DMS 273 (cell line): ENCODE measurements around the gene BSPRY.
A peak's percentile ranks its signal among the peaks of the same experiment; 100 is the strongest.
"Not testable (repeated sequence)": the region's sequence is repeated elsewhere in the genome, so short reads cannot be mapped to it uniquely, and the experiment has no call there.

Experiments
- DNase-seq: peaks from one replicate; lab custom pipeline; 2025; ENCODE audit not compliant: unreplicated experiment; lab: John Stamatoyannopoulos, UW

BSPRY gene

DNA sequence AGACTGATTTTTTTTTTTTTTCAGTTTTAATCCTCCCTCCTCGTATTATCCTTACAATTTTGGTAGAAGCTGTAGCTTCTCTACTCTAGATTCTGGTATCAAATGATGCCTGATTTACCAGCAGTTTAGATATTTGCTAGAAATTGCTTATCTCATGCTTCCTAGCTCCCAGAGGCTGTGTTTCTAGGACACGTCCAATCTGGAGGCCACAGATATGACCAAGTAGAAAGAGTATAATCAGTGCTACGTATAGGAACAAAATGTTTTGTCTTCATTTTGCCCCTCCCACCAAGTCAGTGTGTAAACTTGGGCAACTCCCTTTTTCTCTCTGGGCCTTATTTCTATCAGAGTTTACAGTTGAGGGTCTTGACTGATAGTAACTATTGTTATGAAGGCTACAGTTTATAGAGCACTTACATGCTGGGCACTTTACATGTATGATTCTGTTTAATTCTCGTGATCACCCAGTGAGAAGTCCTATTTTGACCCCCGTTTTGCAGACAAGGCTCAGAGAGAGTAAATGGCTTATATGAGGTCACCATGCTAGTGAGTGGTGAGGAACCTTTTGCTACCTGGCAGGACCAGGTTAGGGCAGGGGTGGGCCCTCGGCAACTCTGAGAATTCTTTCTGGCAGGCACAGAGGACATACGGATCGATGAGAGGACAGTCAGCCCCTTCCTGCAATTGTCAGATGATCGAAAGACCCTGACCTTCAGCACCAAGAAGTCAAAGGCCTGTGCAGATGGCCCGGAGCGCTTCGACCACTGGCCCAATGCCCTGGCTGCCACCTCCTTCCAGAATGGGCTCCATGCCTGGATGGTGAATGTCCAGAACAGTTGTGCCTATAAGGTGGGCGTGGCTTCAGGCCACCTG lies 19.9 kb downstream of the BSPRY start:
- no peak for DNase-seq

DNA sequence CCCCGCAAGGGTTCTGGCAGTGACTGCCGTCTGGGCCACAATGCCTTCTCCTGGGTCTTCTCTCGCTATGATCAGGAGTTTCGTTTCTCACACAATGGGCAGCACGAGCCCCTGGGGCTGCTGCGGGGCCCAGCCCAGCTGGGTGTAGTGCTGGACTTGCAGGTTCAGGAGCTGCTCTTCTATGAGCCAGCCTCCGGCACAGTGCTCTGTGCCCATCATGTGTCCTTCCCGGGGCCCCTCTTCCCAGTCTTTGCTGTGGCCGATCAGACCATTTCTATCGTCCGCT lies 20.5 kb downstream of the BSPRY start:
- no peak for DNase-seq

DNA sequence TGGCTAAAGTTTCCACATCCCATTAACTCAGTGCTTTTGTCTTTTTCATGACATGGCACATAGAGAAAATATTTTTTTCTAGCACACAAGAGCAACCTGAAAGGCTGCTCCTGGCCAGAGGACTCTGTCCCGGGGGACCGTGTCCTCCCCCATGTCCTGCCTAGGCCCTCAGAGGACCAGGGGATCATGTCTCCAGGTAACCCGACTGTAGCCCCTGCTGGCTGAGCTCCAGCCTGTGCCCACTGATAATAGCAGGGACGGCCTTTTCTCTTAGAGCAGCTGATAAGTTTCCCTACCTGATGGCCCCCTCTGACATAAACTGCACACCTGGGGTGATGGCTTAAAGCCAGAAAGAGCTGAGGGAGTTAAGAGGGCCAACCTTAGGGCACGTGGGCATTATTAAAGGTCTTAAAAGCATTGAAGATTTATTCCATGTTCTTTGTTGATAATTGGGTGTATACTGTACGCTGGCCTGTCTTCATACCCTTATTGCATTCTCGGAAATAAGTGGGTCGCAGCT lies 21.5 kb downstream of the BSPRY start:
- no peak for DNase-seq

GRCh38 chr9:113372059-113372458 lies 22.7 kb downstream of the BSPRY start:
- DNase-seq, result peak; percentile 26

DNA sequence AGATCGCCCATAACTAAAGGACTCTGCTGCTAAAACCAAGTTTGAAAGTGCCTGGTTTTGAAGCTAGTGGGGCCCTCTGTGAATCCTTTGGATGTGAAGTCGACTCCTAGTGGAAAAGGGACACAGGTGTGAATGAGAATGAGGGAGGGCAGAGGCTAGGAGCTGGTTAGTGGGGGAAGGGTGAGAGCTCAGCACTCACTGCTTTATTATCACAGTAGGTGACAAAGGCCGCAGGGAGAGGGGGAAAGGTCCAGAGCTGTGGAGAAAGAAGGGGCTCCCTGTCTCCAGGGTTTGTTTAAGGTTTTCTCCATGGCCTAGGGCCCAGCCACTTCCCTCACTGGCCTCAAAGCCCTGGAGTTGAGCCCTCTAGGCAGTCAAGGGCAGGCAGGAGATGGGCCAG lies 23.9 kb downstream of the BSPRY start:
- DNase-seq, result no peak

DNA sequence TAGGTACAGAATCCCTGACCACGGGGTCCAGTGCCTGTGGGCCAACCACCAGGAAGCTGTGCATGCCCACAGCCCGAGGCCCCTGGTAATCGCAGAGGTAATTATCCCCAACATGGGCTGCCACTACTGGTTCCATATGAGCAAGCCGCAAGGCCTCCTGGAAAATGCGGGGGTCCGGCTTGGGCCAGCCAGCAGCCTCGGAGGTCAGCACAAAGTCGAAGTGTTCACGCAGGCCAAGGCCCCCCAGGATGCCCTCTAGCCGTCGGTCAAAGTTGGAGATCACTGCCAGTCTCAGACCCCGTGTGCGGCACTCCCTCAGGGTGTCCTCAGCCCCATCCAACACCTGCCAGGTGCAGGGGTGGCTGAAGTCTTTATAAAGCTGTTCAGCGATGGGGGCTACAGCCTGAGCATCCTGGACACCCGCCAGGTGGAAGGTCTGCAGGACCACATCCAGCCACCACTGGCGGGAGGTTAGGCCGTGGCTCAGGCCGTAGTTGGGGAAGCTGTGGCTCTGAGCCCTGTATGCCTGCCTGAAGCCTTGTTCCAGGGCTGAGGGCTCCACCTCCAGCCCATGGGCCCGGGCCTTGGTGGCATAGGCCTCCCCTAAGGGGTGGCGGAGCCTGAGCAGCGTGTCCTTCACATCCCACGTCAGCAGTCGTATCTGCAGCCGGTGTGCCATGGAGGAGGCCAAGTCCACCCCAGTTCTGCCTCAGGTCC lies 24.5 kb downstream of the BSPRY start:
- no peak for DNase-seq

- no peak for DNase-seq
Observed at GRCh38 chr9:113375057-113376023, 26.0 kb downstream of the BSPRY start.

DNA sequence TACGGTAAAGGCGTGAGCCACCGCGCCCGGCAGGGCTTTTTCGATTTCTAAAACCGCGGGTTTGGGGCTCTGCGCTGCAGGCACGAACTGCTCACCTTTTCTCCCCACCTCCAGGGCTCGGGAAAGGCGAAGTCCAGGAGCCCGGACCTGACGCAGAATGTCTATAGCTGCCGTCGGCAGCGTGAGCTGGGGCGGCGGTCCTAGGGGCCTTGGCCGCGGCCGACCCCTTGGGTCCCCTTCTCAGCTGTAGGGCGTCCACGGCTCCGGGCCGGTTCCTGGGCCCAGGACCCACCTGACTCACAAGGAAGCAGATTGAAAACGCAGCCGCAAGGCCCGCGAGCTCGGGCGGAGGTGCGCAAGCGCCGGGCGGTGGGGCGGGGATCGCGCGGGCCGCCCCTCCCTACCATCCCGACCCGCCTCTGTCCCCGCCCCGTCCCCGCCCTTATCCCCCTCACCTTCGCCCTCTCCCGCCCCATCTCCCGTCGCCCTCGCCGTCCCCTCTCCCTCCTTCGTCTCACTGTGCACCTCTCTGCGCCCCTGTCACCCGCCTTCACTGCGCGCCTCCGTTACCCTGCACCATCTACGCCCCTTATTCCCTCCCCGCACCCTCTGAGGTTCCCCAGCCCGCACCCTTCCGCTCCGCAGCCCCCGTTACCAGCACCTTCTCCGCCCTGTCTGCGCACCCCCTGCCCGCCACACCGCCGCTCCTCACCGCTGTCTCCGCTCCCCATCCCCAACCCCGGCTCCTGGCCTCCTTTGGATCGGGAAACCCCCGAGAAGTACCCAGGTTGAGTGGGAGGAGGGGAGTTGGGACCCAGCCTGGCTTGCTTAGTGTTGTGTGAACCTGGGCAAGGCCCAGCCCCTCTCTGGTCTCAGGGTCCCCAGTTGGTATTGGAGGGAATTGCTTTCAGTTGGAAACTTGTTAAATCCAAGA lies 27.6 kb downstream of the BSPRY start, which contains the start of gene HDHD3:
HDHD3 (minus strand) TSS at position 353 of the 934 bp plus-strand sequence. CDS start 2,632 bp downstream, outside the sequence.
- peak; percentile 89 for DNase-seq

DNA sequence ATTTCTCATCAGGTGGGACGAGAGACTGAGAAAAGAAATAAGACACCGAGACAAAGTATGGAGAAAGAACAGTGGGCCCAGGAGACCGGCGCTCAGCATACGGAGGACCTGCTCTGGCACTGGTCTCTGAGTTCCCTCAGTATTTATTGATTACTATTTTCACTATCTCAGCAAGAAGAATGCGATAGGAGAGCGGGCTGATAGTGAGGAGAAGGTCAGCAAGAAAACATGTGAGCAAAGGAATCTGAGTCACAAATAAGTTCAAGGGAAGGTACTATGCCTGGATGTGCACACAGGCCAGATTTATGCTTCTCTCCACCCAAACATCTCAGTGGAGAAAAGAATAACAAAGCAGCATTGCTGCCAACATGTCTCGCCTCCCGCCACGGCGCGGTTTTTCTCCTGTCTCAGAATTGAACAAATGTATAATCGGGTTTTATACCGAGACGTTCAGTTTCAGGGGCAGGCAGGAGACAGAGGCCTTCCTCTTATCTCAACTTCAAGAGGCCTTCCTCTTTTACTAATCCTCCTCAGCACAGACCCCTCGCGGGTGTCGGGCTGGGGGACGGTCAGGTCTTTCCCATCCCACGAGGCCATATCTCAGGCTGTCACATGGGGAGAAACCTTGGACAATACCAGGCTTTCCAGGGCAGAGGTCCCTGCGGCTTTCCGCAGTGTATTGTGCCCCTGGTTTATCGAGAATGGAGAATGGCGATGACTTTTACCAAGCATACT lies 29.9 kb downstream of the BSPRY start:
- DNase-seq, result not testable (repeated sequence)

- DNase-seq, result not testable (repeated sequence)
Observed at GRCh38 chr9:113379829-113380210, 30.5 kb downstream of the BSPRY start.

- DNase-seq, result no peak
Observed at GRCh38 chr9:113380869-113381378, 31.6 kb downstream of the BSPRY start.

DNA sequence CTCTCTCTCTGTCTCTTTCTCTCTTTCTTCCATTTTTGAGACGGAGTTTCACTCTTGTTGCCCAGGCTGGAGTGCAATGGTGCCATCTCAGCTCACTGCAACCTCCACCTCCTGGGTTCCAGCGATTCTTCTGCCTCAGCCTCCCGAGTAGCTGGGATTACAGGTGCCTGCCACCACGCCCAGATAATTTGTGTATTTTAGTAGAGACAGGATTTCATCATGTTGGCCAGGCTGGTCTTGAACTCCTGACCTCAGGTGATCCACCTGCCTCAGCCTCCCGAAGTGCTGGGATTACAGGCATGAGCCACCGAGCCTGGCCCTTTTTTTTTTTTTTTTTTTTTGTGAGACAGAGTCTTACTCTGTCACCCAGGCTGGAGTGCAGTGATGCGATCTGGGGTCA lies 32.1 kb downstream of the BSPRY start:
- DNase-seq, result not testable (repeated sequence)

DNA sequence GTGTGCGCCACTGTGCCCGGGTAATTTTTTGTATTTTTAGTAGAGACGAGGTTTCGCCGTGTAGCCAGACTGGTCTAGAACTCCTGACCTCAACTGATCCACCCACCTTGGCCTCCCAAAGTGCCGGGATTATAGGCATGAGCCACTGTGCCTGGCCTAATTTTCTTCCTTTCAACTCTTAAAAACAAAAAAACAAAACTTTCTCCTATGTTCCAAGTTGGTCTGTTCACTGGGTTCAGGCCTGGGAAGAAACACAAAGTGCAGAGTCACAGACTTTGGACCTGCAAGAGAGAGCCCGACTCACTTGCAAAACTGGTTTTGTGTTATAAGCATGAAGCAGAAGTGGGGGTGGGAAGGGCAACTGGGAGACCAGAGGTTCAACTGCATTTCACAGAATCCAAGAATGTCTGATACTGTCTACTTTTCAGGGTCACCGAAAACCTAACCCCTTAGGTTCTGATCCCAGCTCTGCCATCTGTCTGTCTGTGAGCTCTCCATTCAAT lies 32.6 kb downstream of the BSPRY start:
- DNase-seq, result no peak

DNA sequence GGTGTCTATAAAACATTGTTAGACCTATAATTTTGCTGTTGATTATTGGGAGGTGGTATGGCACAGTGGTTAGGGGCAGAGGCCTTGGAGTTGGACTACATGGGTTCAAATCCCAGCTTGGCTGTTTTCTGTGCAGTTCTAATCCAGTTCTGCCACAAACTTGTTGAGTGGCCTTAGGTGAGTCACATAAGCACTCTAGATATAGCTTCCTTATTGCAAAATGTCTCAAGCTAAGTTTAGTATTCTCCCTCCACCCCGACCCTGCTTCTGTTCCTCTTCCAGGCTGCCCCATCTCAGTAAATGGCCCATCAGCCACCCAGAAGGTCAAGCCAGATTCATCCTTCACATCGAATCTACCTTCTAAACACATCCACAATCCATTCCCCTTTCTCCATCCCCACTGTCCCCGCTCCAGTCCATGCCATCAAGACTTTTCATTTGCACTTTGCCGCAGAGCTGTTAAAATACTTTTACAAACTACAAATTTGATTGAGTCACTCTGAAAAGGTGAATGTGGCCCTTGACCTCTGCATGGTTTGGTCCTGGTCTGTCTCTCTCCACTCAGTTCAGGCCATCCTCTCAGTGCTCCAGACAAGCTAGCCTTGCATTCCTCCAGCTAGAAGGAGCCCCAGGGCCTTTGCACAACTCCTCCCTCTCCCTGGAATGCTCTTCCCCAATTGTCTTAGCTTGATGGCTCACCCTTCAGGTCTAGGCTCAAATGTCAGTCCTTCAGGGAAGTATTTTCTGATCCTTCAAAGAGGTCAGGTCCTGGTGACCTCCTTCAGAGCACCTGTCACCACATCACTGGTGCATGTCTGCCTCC lies 37.4 kb downstream of the BSPRY start:
- DNase-seq, result no peak

- no peak for DNase-seq
Observed at GRCh38 chr9:113387560-113388230, 38.4 kb downstream of the BSPRY start.

DNA sequence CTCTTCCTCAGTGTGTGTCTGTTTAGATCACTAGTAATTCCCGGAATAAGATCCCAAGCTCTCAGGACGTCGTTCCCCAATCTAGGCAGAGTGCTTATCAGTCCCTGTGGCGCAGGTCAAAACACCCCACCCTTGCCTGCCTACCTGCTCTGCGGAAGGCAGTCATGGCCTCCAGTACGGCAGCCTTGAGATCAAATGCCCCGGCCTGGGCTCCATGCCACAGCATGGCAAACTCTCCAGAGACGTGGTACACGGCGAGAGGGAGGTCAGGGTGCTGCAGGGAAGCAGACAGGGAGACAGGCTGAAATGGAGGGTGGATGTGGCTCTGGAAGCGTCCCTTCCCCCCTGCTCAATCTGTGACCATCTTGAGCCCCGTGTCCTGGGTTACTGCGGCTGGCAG lies 39.5 kb downstream of the BSPRY start:
- DNase-seq, result no peak

- DNase-seq, result no peak
Observed at GRCh38 chr9:113389451-113389850, 40.1 kb downstream of the BSPRY start.
